HG02870 (cell line): Measurements from ENCODE around the gene ACADS.

Source experiments
- ATAC-seq: cut with Tn5 transposase; IDR thresholded peaks from one replicate; pipeline ENCODE4 v1.9.1; 2021; ENCODE audit warnings: mild to moderate bottlenecking, moderate library complexity; ENCODE audit not compliant: unreplicated experiment

Gene ACADS

DNA sequence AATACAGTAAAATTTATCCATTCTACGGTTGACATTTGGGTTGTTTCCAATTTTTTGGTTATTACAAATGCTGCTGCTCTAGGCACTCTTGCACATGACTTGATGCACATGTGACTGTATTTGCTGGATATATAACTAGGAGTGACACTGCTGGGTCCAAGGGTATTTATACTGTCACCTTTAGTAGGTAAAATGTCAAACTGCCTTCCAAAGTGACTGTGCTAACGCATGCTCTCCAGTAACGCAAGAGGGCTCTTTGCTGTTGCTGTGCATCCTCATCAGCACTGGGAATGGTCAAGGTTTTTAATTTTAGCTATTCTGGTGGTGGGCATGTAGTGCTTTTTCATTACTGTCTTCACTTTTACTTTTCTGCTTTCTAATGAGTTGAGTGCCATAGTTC, 62.3 kb downstream of the ACADS start:
- ATAC-seq = no peak
